HCT116 (cell line): ENCODE data around the gene SYT9. TPM values are rescaled to one million over a fixed set of nuclear protein-coding genes. Genes with fewer than 3 reads are reported as not detected.

Experiments
- ATAC-seq: fragments of 200-7000 bp; cut with Tn5 transposase; 2 replicates; pipeline ENCODE4 v1.9.1; 2020; ENCODE audit warnings: mild to moderate bottlenecking, moderate library complexity
- BruUV-seq: library from RNA; stranded (reverse); fragments of 400-500 nt; replicated peaks from 2 replicates; lab custom pipeline; 2021; lab: Mats Ljungman, UMichigan
- CTCF ChIA-PET: fragments of 300-600 bp; sonication (Branson Sonifier 250); formaldehyde crosslinking; loops from one replicate; lab custom pipeline; 2021; ENCODE audit warnings: antibody characterized with exemption; lab: Charles Lee
- POLR2A ChIA-PET: fragments of 300-600, 350-600 bp; sonication (Branson Sonifier 250); formaldehyde crosslinking; loops from one replicate; lab custom pipeline; 2021; ENCODE audit warnings: antibody characterized with exemption; lab: Charles Lee
- RAD21 ChIA-PET, 2 experiments: fragments of 300-600 bp; sonication (Branson Sonifier 250); formaldehyde crosslinking; loops; one replicate each; lab custom pipeline; 2023; ENCODE audit warnings: low total read pairs in 2 of 2; ENCODE audit not compliant: uncharacterized antibody in 2 of 2, unreplicated experiment in 2 of 2, low non-redundant PET in 1 of 2; lab: Charles Lee
- DNase-seq: peaks from one replicate; pipeline ENCODE4 v3.0.0-alpha.2; 2010; ENCODE audit warnings: low read depth, low spot score
- H2AFZ ChIP-seq: fragments of 200-600 bp; shearing (Covaris generic), sonication (generic); 2 replicates; pipeline ENCODE4 v1.6.1; 2017; ENCODE audit warnings: low read depth, mixed run types, mixed read lengths, antibody characterized with exemption, low read length; ENCODE audit not compliant: poor library complexity, severe bottlenecking
- H3K27ac ChIP-seq: 2 replicates; pipeline ENCODE4 v1.5.1; 2012; ENCODE audit warnings: low read depth, low read length
- H3K27me3 ChIP-seq: fragments of 200-600 bp; sonication (generic); 2 replicates; pipeline ENCODE4 v1.6.1; 2016; ENCODE audit warnings: mixed run types, low read length, mixed read lengths; ENCODE audit not compliant: insufficient read depth
- H3K36me3 ChIP-seq, 2 experiments: fragments of 200-500 bp in 1 of 2; fragments of 200-600 bp in 1 of 2; sonication (Bioruptor generic) in 1 of 2; sonication (generic) in 1 of 2; 2 replicates each; pipeline versions ENCODE4 v1.5.1 to v1.6.1; 2014 to 2016; ENCODE audit warnings: low read length in 2 of 2, inconsistent platforms in 1 of 2, mixed read lengths in 1 of 2, mixed run types in 1 of 2; ENCODE audit not compliant: insufficient read depth in 2 of 2, control insufficient read depth in 1 of 2
- H3K4me1 ChIP-seq, 2 experiments: fragments of 200-600 bp in 1 of 2; sonication (generic) in 1 of 2; 2 replicates each; pipeline versions ENCODE4 v1.5.1 to v1.6.1; 2012 to 2017; ENCODE audit warnings: low read length in 2 of 2, inconsistent platforms in 1 of 2, mild to moderate bottlenecking in 1 of 2, mixed read lengths in 1 of 2, mixed run types in 1 of 2, moderate library complexity in 1 of 2; ENCODE audit not compliant: insufficient read depth in 2 of 2, control insufficient read depth in 1 of 2
- H3K4me2 ChIP-seq: fragments of 200-600 bp; sonication (generic); 2 replicates; pipeline ENCODE4 v1.6.1; 2017; ENCODE audit warnings: mixed run types, low read length, mixed read lengths
- H3K4me3 ChIP-seq, 2 experiments: fragments of 200-600 bp in 1 of 2; sonication (generic) in 1 of 2; replicated peaks in 1 of 2; 2 replicates each; pipeline ENCODE4 v1.5.1; 2011 to 2016; ENCODE audit warnings: low read length in 2 of 2, control low read depth in 1 of 2, low read depth in 1 of 2, mild to moderate bottlenecking in 1 of 2, mixed read lengths in 1 of 2, mixed run types in 1 of 2
- H3K79me2 ChIP-seq: fragments of 200-600 bp; sonication (generic); 2 replicates; pipeline ENCODE4 v1.6.1; 2017; ENCODE audit warnings: mild to moderate bottlenecking, mixed run types, low read length, moderate library complexity, mixed read lengths; ENCODE audit not compliant: insufficient read depth
- H3K9ac ChIP-seq: fragments of 200-600 bp; sonication (generic); 2 replicates; pipeline ENCODE4 v1.6.1; 2016; ENCODE audit warnings: low read length, mixed read lengths
- H3K9me2 ChIP-seq: fragments of 200-600 bp; sonication (generic), shearing (Covaris generic); 2 replicates; pipeline ENCODE4 v1.6.1; 2017; ENCODE audit warnings: mixed run types, mild to moderate bottlenecking, moderate library complexity; ENCODE audit not compliant: insufficient read depth
- H3K9me3 ChIP-seq, 2 experiments: fragments of 200-500 bp in 1 of 2; fragments of 200-600 bp in 1 of 2; sonication (Bioruptor generic) in 1 of 2; sonication (generic) in 1 of 2; 2 replicates each; pipeline ENCODE4 v1.6.1; 2014 to 2017; ENCODE audit warnings: low read length in 2 of 2, mixed read lengths in 2 of 2, inconsistent platforms in 1 of 2, low read depth in 1 of 2, mild to moderate bottlenecking in 1 of 2, mixed run types in 1 of 2, moderate library complexity in 1 of 2; ENCODE audit not compliant: control insufficient read depth in 1 of 2, insufficient read depth in 1 of 2
- H4K20me1 ChIP-seq: fragments of 200-600 bp; sonication (generic), shearing (Covaris generic); 2 replicates; pipeline ENCODE4 v1.6.1; 2017; ENCODE audit warnings: mixed run types, mild to moderate bottlenecking, moderate library complexity; ENCODE audit not compliant: insufficient read depth
- ELF1 ChIP-seq: IDR thresholded peaks from 2 replicates; pipeline ENCODE4 v1.6.1; 2012; ENCODE audit warnings: low read depth, borderline replicate concordance
- EZH2phosphoT487 ChIP-seq: fragments of 200-600 bp; IDR thresholded peaks from 2 replicates; pipeline ENCODE4 v1.6.1; 2018; ENCODE audit warnings: antibody characterized with exemption, borderline replicate concordance
- JUND ChIP-seq: IDR thresholded peaks from 2 replicates; pipeline ENCODE4 v1.6.1; 2012
- SIN3A ChIP-seq: IDR thresholded peaks from 2 replicates; pipeline ENCODE4 v1.6.1; 2012; ENCODE audit warnings: low read depth
- SP1 ChIP-seq: IDR thresholded peaks from 2 replicates; pipeline ENCODE4 v1.6.1; 2012; ENCODE audit warnings: low read depth
- SRF ChIP-seq: IDR thresholded peaks from 2 replicates; pipeline ENCODE4 v1.6.1; 2012; ENCODE audit warnings: low read depth
- ZFX ChIP-seq: fragments of 450-650 bp; IDR thresholded peaks from 2 replicates; pipeline ENCODE4 v1.6.1; 2017
- ZNF274 ChIP-seq: fragments of 200-500 bp; sonication (Bioruptor generic); IDR thresholded peaks from 2 replicates; pipeline ENCODE4 v1.6.1; 2014; ENCODE audit warnings: mild to moderate bottlenecking, low read depth, low read length, inconsistent platforms
- intact Hi-C: fragments of 100-400 bp; cut with micrococcal nuclease; formaldehyde crosslinking; loops from 2 replicates; pipeline ENCODE4 v1.10.0; 2022
- total RNA-seq: library from RNA; stranded (reverse); gene quantifications from one replicate; pipeline ENCODE4 v1.2.1, GENCODE V29; 2021; ENCODE audit not compliant: unreplicated experiment
- TF ChIP-seq, protein P1 (sequence below): IDR thresholded peaks from 2 replicates; pipeline ENCODE4 v1.6.1; 2012; ENCODE audit warnings: low read depth
- TF ChIP-seq, protein P2 (sequence below), 3 experiments: fragments of 200-600 bp in 1 of 3; sonication (generic) in 1 of 3; IDR thresholded peaks in 2 of 3; conservative IDR thresholded peaks in 1 of 3; 2 replicates each; pipeline ENCODE4 v1.5.1; 2012 to 2017; ENCODE audit warnings: low read depth in 2 of 3, low read length in 2 of 3, antibody characterized with exemption in 1 of 3, borderline replicate concordance in 1 of 3, control low read depth in 1 of 3, mild to moderate bottlenecking in 1 of 3, mixed read lengths in 1 of 3, mixed run types in 1 of 3, moderate library complexity in 1 of 3; ENCODE audit not compliant: insufficient read depth in 1 of 3

Gene SYT9
- total RNA-seq, 1 experiment from 2014 or later, result not detected

DNA sequence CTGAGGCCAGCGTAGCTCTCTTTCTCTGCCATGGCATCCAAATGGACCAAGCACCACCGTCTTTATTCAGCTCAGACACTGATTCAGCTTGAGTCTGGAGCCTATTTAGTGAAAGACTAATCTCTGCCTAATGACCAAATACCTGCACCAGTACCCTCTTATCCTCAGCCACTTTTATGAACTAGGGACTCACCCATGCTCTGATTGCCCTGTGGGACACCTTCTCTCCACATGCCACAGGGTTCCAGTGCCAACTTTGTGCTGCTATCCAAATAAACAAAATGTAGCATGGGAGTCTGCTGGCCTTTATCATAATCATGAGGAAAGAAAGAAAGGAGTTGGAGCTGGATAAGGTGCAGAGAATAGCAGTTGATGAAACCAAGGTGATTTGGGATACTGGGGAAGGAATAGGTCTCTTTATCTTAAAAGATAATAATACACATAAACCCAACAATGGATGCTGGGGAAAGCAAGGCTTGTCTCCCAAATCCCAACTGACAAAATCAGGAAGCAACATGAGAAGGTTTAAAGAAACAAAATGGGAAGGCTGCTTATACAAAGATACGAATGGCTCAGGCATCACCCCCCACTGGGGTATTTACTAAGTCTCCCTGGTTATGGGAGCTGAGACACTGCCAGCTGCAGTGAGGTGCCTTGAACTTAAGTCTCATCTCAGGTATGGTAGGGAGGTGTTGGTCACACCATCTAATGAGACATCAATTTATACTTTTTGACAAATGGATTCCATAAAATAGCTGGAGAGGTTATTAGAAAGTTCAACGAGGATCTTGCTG, 63.3 kb downstream of the SYT9 start:
- no peak for TF ChIP-seq ELF1
- no peak for TF ChIP-seq SRF
- no peak for TF ChIP-seq SP1
- TF ChIP-seq ZFX, result no peak
- TF ChIP-seq SIN3A, result no peak
- no peak for TF ChIP-seq EZH2phosphoT487
- no peak for TF ChIP-seq ZNF274
- TF ChIP-seq, protein P1, sequence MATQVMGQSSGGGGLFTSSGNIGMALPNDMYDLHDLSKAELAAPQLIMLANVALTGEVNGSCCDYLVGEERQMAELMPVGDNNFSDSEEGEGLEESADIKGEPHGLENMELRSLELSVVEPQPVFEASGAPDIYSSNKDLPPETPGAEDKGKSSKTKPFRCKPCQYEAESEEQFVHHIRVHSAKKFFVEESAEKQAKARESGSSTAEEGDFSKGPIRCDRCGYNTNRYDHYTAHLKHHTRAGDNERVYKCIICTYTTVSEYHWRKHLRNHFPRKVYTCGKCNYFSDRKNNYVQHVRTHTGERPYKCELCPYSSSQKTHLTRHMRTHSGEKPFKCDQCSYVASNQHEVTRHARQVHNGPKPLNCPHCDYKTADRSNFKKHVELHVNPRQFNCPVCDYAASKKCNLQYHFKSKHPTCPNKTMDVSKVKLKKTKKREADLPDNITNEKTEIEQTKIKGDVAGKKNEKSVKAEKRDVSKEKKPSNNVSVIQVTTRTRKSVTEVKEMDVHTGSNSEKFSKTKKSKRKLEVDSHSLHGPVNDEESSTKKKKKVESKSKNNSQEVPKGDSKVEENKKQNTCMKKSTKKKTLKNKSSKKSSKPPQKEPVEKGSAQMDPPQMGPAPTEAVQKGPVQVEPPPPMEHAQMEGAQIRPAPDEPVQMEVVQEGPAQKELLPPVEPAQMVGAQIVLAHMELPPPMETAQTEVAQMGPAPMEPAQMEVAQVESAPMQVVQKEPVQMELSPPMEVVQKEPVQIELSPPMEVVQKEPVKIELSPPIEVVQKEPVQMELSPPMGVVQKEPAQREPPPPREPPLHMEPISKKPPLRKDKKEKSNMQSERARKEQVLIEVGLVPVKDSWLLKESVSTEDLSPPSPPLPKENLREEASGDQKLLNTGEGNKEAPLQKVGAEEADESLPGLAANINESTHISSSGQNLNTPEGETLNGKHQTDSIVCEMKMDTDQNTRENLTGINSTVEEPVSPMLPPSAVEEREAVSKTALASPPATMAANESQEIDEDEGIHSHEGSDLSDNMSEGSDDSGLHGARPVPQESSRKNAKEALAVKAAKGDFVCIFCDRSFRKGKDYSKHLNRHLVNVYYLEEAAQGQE, result no peak
- TF ChIP-seq, protein P2, sequence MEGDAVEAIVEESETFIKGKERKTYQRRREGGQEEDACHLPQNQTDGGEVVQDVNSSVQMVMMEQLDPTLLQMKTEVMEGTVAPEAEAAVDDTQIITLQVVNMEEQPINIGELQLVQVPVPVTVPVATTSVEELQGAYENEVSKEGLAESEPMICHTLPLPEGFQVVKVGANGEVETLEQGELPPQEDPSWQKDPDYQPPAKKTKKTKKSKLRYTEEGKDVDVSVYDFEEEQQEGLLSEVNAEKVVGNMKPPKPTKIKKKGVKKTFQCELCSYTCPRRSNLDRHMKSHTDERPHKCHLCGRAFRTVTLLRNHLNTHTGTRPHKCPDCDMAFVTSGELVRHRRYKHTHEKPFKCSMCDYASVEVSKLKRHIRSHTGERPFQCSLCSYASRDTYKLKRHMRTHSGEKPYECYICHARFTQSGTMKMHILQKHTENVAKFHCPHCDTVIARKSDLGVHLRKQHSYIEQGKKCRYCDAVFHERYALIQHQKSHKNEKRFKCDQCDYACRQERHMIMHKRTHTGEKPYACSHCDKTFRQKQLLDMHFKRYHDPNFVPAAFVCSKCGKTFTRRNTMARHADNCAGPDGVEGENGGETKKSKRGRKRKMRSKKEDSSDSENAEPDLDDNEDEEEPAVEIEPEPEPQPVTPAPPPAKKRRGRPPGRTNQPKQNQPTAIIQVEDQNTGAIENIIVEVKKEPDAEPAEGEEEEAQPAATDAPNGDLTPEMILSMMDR (IDR thresholded peaks at IDR 0.05 in 2 of 3, conservative IDR thresholded peaks at IDR 0.05 in 1 of 3; ENCODE audit: borderline replicate concordance in 1 of 3, insufficient read depth in 1 of 3, low read depth in 2 of 3, low read length in 2 of 3), result no peak
- no peak for TF ChIP-seq JUND
- no peak overlapping the region for H3K27ac ChIP-seq
- H3K4me2 ChIP-seq, result no peak overlapping the region
- no peak for DNase-seq
- no peak for ATAC-seq
- no peaks in the 10 kb centered on the region for H3K79me2 ChIP-seq
- POLR2A ChIA-PET, result no interaction called here
- H3K36me3 ChIP-seq, result no peaks in the 10 kb centered on the region
- H4K20me1 ChIP-seq, result no peaks in the 10 kb centered on the region
- H3K9me3 ChIP-seq, result no peaks in the 10 kb centered on the region
- RAD21 ChIA-PET, result no interaction called here
- intact Hi-C loops, result no loop called here
- H3K27me3 ChIP-seq, result peaks cover 58% of the 10 kb centered on the region
- no peak overlapping the region for H3K9ac ChIP-seq
- no peak overlapping the region for H3K4me3 ChIP-seq
- BruUV-seq, result no TSS peak
- H3K9me2 ChIP-seq, result no peaks in the 10 kb centered on the region
- H2AFZ ChIP-seq, result no peak overlapping the region
- CTCF ChIA-PET, result no interaction called here
- H3K4me1 ChIP-seq, result no peaks in the 10 kb centered on the region
